GM12892 (cell line): ENCODE results near the gene AFTPH.

Source experiments
- DNase-seq: peaks from one replicate; pipeline ENCODE4 v3.0.0; 2011; ENCODE audit not compliant: insufficient read length
- FAIRE-seq: peaks from 2 replicates; lab custom pipeline; 2011; peaks lifted over from hg19 to GRCh38; lab: Jason Lieb, UNC
- POLR2A ChIP-seq: IDR thresholded peaks from 2 replicates; pipeline ENCODE4 v1.6.1; 2011; ENCODE audit warnings: low read depth, low read length, control low read depth
- POLR2AphosphoS5 ChIP-seq: IDR thresholded peaks from 2 replicates; pipeline ENCODE4 v1.6.1; 2011; ENCODE audit warnings: low read depth, low read length, control low read depth
- TAF1 ChIP-seq: IDR thresholded peaks from 2 replicates; pipeline ENCODE4 v1.6.1; 2011; ENCODE audit warnings: low read depth, mild to moderate bottlenecking, control low read depth, low read length, borderline replicate concordance

Gene AFTPH

DNA sequence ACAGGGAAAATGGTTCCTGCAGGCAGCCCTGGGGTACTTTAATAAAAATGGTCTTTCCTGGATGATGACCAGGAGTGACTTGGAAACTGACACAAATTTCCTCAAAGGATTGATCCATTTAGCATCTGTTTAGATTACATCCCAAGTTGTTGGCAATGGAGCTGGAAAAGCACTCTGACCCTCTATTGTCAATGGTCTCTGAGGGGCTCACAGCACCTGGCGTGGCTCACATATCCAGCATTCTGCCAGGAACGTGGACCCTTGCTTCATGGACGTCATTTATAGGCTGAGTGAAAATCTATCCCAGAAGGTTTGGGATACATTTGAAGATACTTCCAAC, 85.8 kb downstream of the AFTPH start:
- FAIRE-seq (no peak), DNase-seq (no peak)
- TF ChIP-seq POLR2AphosphoS5: no peak
- no peak for TF ChIP-seq TAF1
- no peak for TF ChIP-seq POLR2A

DNA sequence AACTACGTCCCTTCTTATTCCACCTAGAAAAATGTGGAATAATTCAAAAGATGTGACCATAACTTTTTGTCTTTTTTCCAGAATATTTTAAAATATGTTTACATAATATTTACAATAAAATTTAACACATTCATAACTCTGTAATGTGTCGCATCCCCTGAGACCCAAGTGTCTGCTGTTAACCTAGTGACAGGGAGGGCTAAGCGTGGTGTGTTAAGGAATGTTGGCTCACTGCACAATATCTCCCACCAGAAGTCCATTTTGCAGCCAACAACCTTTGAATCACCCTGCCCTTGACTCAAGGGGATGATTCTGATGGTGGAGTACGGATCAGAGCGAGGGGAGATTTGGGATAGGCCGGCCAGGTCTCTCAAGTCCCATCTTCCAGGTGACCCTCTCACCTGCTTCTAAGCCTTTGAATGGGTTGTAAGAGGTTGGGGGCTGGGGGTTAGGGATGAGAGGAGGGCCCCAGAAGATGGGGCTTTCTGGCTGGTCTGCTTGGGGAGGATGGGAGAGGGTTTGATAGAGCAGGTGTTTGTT, 86.3 kb downstream of the AFTPH start:
- FAIRE-seq (no peak), DNase-seq (no peak)
- no peak for TF ChIP-seq POLR2A

DNA sequence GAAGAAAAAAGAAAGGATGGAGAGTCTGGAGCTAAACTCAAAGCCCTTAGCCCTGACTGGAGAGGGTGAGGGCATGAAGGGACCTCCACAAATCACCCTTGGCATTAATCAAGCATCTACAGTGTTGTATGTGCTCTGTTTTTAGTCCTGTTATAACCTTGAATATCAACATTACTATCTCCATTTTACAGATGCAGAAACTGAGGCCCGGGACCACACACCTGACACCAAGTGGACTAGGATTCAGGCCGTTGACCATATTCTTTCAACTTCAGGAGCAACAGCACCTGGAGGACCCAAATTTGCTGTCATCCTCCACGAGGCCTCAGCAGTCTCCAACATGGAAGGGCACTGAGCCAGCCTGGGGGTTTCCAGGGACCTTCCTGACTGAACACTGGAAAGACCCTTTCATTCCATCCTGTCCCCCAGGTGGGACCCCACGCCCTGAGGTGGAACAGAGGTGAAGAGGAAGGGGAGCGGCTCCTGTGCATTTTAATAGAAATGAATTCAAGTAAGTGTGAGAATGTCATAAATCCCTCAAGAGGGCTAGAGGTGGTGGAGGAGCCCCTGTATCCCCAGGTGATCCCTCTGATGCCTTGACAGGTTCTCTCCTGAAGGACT, 88.6 kb downstream of the AFTPH start:
- TF ChIP-seq TAF1 (no peak), POLR2A (no peak), POLR2AphosphoS5 (no peak)
- FAIRE-seq (no peak), DNase-seq (no peak)

DNA sequence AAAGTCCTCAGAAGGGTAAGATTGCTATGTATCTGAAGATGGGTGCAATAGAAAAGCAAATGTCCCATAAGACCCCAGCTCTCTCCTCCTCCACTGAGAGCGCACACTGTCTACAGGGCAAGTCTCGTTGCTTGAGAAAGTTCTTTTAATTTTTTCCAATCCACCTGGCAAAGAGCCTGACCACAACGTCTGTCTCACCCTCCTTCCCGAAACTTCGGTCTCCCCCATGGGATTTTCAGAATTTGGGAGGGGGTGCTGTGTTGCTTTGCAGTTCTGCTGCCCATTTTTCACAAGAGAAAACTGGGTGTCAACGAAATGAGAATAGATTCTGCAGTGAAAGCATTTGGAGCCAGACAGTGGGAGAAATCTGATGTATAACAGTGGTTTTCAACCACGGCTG, 89.1 kb downstream of the AFTPH start:
- TF ChIP-seq POLR2AphosphoS5 (no peak), POLR2A (no peak), TAF1 (no peak)
- no peak for FAIRE-seq

DNA sequence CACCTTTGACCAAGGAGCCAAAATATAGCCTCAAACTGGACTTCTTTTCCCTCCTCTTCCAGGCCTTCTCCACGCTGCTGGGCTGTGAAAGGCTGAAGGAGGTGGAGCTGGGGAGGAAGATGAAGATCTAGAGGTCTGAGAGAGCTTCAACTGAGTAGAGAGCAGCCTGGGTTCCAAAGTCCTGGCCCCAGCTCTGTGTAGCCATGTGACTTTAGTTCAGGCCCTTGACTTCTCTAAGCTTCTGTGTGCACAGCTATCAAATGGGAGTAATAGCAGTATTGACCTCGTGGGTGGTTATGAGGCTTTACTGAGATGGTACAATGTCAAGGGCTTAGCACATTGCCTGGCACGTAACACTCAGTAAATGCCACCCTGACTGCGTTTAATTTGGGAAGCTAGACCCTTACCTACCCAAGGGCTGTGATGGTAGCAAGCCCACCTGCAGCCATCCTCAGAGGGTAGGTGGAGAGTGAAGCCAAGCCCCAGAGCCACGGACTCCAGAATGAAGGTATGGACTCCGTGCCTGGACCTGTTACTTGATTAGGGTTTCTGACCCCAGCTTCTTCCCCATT, 91.2 kb downstream of the AFTPH start:
- FAIRE-seq (no peak), DNase-seq (no peak)
- TF ChIP-seq POLR2AphosphoS5 (no peak), TAF1 (no peak), POLR2A (no peak)

More for the DNA sequence above, 89.1 kb downstream of the AFTPH start:
- DNase-seq: no peak

DNA sequence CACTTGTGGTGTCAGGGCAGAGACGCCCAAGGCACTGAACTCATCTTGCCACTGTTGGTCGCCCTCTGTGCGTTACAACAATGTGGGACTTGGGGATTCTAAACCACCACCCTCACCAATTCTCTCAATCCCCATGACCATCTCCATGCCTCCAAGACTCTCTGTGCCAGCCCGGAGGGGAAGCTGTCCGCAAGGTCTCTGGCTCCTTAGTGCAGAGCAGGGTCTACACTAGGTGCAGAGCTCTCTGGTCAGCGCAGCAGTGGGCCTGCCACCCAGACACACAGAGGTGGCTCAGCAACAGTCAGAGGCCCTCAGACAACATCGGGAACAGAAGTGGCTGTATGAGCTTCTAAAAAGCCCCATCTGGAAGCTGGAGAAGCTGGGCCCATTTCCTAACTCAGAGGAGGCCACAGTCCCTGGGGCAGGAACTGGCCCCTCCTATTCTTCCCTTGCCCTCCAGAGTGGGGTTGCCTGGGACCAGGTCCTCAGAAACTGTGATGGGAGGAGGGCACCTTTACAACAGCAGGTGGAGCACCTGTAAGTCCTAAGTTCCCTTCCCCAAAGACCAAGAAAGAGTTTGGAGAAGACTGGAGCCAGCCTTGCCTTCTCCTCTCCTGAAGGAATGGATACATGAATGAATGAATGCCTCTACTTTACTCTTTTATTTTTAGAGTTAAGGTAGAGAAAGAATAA, 91.9 kb downstream of the AFTPH start:
- no peak for DNase-seq
- no peak for FAIRE-seq
- no peak for TF ChIP-seq TAF1
- no peak for TF ChIP-seq POLR2A
- TF ChIP-seq POLR2AphosphoS5: no peak

DNA sequence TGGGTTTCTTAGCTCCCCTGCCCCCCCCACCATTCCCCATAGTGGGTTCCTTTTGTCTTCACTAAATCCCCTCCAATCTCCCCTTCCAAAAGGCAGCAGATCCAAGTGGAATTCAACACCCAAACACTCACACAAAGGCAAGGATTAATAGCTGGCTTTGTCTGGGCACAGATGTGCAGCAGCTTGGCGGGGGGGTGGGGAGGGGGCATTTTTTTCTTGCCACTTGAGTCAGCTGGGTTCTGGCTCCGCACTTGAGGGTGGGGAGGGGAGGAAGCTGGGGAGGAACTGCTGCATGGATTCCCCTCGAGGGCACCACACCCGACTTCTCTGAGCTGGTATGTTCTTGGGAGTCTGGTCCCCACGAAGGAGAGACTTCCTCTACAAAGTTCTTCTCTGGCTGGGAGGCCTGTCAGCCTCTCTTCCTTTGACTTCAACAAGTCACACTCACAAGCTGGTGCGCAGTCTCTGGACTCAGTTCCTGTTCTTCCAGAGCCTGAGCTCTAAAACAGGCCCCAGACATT, 93.6 kb downstream of the AFTPH start:
- TF ChIP-seq TAF1 (no peak), POLR2A (no peak), POLR2AphosphoS5 (no peak)
- no peak for FAIRE-seq
- DNase-seq: no peak

DNA sequence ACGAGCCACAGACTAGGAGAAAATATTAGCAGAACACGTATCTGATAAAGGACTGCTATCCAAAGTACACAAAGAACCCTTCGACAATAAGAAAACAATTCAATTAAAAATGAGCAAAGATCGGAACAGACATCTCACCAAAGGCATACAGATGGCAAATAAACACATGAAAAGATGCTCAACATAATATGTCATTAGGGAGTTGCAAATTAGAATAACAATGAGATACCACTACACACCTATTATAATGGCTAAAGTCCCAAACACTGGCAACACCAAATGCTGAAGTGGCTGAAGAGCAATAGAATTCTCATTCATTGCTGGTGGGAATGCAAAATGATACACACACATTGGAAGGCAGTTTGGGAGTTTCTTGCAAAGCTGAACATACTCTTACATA, 96.5 kb downstream of the AFTPH start:
- TF ChIP-seq POLR2AphosphoS5 (no peak), TAF1 (no peak), POLR2A (no peak)
- FAIRE-seq (no peak), DNase-seq (no peak)

DNA sequence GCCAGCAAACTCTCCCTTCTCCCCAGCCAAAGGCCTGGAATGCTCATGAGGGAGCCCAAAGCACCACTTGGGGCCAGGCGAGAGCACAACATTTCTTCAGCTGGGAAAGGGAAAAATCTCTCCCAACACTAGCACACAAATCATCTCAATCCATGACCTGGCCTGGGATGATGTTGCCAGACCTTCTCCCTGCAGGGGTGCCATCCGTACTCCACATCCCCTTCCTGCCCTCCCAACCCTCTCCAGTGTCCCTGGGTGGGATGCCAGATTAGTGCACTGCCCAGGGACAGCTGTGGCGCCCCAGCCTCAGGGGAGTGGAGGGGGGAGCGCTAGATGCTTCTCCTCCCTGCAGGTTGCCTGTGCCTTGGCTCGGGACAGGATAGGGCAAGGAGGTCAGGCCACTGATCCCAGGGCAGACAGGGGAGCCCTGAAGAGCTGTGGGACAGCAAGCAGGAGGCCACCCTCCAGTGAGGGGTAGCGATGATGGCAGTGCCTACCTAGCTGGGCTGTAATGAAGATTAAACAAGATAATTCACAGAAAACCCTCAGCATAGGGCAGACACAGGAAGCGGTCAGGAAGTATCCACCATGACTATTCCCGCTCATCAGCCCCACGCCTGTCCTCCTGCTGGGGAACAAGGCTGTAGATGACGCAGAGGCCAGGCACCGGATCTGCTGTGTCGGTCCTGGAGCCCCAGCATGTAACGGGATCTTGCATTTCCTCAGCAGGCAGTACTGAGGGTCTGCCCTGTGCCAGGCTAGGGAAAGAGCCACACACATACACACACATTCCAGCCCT, 98.5 kb downstream of the AFTPH start:
- TF ChIP-seq POLR2A (no peak), TAF1 (no peak), POLR2AphosphoS5 (no peak)
- FAIRE-seq (no peak), DNase-seq (no peak)

DNA sequence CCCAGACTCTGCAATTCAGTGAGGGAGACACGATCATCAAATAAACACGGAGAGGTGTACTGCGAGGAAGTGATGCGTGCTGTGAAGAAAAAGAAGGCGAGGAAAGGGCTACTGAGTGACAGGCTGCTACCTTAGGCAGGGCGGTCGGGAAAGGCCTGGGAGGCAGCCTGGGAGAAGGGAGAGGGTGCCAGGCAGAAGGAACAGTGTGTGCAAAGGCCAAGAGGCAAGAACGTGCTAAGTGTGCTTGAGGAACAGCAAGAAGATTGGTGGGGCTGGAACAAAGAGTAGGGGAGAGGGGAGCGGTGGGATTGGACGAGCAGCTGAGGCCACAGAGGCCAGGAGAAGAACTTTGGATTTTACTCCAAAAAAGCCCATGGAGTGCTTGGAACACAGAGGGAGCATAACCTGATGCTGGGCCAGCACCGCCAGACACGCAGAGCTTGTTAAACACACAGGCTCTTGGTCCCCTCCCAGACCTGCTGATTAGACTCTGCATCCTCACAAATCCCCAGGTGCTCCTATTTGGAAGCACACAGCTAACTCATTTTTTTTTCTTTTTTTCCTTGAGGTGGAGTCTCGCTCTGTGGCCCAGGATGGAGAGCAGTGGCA, 99.2 kb downstream of the AFTPH start:
- DNase-seq (no peak), FAIRE-seq (no peak)

More for the DNA sequence above, 99.2 kb downstream of the AFTPH start:
- no peak for TF ChIP-seq POLR2AphosphoS5
- TF ChIP-seq TAF1: no peak
- no peak for TF ChIP-seq POLR2A
